SKM-1 (cell line): ENCODE results near the gene SENP8.
A peak's percentile ranks its signal among the peaks of the same experiment; 100 is the strongest.
"Not testable (repeated sequence)": the region's sequence is repeated elsewhere in the genome, so short reads cannot be mapped to it uniquely, and the experiment has no call there.

ENCODE experiments used
- DNase-seq: peaks from one replicate; lab custom pipeline; 2025; ENCODE audit not compliant: unreplicated experiment; lab: John Stamatoyannopoulos, UW

Gene SENP8

GRCh38 chr15:72118017-72118978 is at the start of gene SENP8, which contains the start of gene MYO9A:
SENP8 (plus strand) TSS chr15:72118403; CDS start chr15:72139624, 21,221 bp downstream.
MYO9A (minus strand) TSS chr15:72118150; CDS start chr15:72046563, 71,587 bp downstream.
- peak; percentile 99 for DNase-seq

GRCh38 chr15:72068856-72069255 is 49.3 kb upstream of the SENP8 start:
- DNase-seq: no peak

- no peak for DNase-seq
These were observed 47.3 kb upstream of the SENP8 start for GRCh38 chr15:72070817-72071447.

- DNase-seq: not testable (repeated sequence)
These were observed 46.8 kb upstream of the SENP8 start for GRCh38 chr15:72071448-72071825.

GRCh38 chr15:72074335-72075060 is 43.7 kb upstream of the SENP8 start:
- DNase-seq: no peak

- DNase-seq: no peak
These were observed 40.3 kb upstream of the SENP8 start for GRCh38 chr15:72077950-72078349.

- DNase-seq: no peak
These were observed 39.3 kb upstream of the SENP8 start for GRCh38 chr15:72078887-72079286.

GRCh38 chr15:72082176-72082575 is 36.0 kb upstream of the SENP8 start:
- no peak for DNase-seq

- no peak for DNase-seq
These were observed 32.0 kb upstream of the SENP8 start for GRCh38 chr15:72086010-72086697.

GRCh38 chr15:72086920-72087648 is 31.1 kb upstream of the SENP8 start:
- no peak for DNase-seq

GRCh38 chr15:72092006-72092405 is 26.2 kb upstream of the SENP8 start:
- no peak for DNase-seq

- DNase-seq: no peak
These were observed 25.5 kb upstream of the SENP8 start for GRCh38 chr15:72092691-72093090.

GRCh38 chr15:72096796-72097195 is 21.4 kb upstream of the SENP8 start:
- DNase-seq: no peak

GRCh38 chr15:72098040-72098439 is 20.2 kb upstream of the SENP8 start:
- no peak for DNase-seq

- no peak for DNase-seq
These were observed 19.0 kb upstream of the SENP8 start for GRCh38 chr15:72099155-72099554.

- DNase-seq: not testable (repeated sequence)
These were observed 17.7 kb upstream of the SENP8 start for GRCh38 chr15:72100551-72100950.

GRCh38 chr15:72105111-72105510 is 13.1 kb upstream of the SENP8 start:
- no peak for DNase-seq

- DNase-seq: no peak
These were observed 12.1 kb upstream of the SENP8 start for GRCh38 chr15:72106068-72106467.

GRCh38 chr15:72110355-72110754 is 7.8 kb upstream of the SENP8 start:
- no peak for DNase-seq

- DNase-seq: no peak
These were observed 6.1 kb upstream of the SENP8 start for GRCh38 chr15:72112116-72112515.
